ENCODE data around the gene ZP2.

- no peak for TF ChIP-seq CTCF (conservative IDR thresholded peaks at IDR 0.05)
- no peak for TF ChIP-seq EZH2 (IDR thresholded peaks at IDR 0.05; ENCODE audit: low read depth)
Observed at GRCh38 chr16:21257284-21257683, 45.9 kb upstream of the ZP2 start.
